SK-N-SH treated with all-trans-retinoic acid at 6 μM for 48 hours (cell line): ENCODE measurements around the gene SLC18A3.

ENCODE experiments used
- ATAC-seq: fragments of 200-7000 bp; cut with Tn5 transposase; 3 replicates; pipeline ENCODE4 v1.9.1; 2020; ENCODE audit warnings: mild to moderate bottlenecking, moderate library complexity
- ARNTL ChIP-seq: fragments of 450-650 bp; formaldehyde crosslinking; IDR thresholded peaks from 2 replicates; pipeline ENCODE4 v1.5.0; 2020; ENCODE audit warnings: low read depth, mild to moderate bottlenecking, moderate library complexity, borderline replicate concordance
- BACH2 ChIP-seq: fragments of 250-450 bp; sonication (Bioruptor Pico); IDR thresholded peaks from 2 replicates; pipeline ENCODE4 v1.9.0; 2021; ENCODE audit warnings: mild to moderate bottlenecking, borderline replicate concordance
- CREB5 ChIP-seq: fragments of 250-450 bp; sonication (Bioruptor Pico); IDR thresholded peaks from 2 replicates; pipeline ENCODE4 v1.5.1; 2020; ENCODE audit warnings: low read depth, mild to moderate bottlenecking, moderate library complexity
- CSDC2 ChIP-seq: fragments of 250-450 bp; sonication (Bioruptor Pico); IDR thresholded peaks from 2 replicates; pipeline ENCODE4 v1.5.0; 2020; ENCODE audit warnings: mild to moderate bottlenecking, moderate library complexity
- CSRNP3 ChIP-seq: fragments of 250-450 bp; sonication (Bioruptor Pico); IDR thresholded peaks from 2 replicates; pipeline ENCODE4 v1.5.1; 2021; ENCODE audit warnings: mild to moderate bottlenecking, moderate library complexity
- ESRRG ChIP-seq: fragments of 250-450 bp; sonication (Bioruptor Pico); IDR thresholded peaks from 2 replicates; pipeline ENCODE4 v1.6.1; 2021; ENCODE audit warnings: mild to moderate bottlenecking
- GLIS3 ChIP-seq: fragments of 250-450 bp; sonication (Bioruptor Pico); IDR thresholded peaks from 2 replicates; pipeline ENCODE4 v1.5.0; 2020; ENCODE audit warnings: mild to moderate bottlenecking, moderate library complexity
- ISL1 ChIP-seq: fragments of 250-450 bp; sonication (Bioruptor Pico); IDR thresholded peaks from 2 replicates; pipeline ENCODE4 v2.1.2; 2022; ENCODE audit warnings: mild to moderate bottlenecking, moderate library complexity
- OSR1 ChIP-seq: fragments of 250-450 bp; sonication (Bioruptor Pico); IDR thresholded peaks from 2 replicates; pipeline ENCODE4 v1.8.0; 2022; ENCODE audit warnings: moderate library complexity, mild to moderate bottlenecking, inconsistent platforms
- PATZ1 ChIP-seq: fragments of 250-450 bp; sonication (Bioruptor Pico); IDR thresholded peaks from 2 replicates; pipeline ENCODE4 v1.8.0; 2020; ENCODE audit warnings: mild to moderate bottlenecking, moderate library complexity, borderline replicate concordance
- POU6F1 ChIP-seq: fragments of 250-450 bp; sonication (Bioruptor Pico); IDR thresholded peaks from 2 replicates; pipeline ENCODE4 v1.8.0; 2021; ENCODE audit warnings: low read depth, mild to moderate bottlenecking, moderate library complexity, borderline replicate concordance
- PPARA ChIP-seq: fragments of 250-450 bp; sonication (Bioruptor Pico); IDR thresholded peaks from 2 replicates; pipeline ENCODE4 v1.5.0; 2020; ENCODE audit warnings: mild to moderate bottlenecking, borderline replicate concordance
- SNAI2 ChIP-seq: fragments of 250-450 bp; sonication (Bioruptor Pico); IDR thresholded peaks from 2 replicates; pipeline ENCODE4 v1.5.0; 2020; ENCODE audit warnings: mild to moderate bottlenecking, moderate library complexity
- TCF4 ChIP-seq: fragments of 250-450 bp; sonication (Bioruptor Pico); IDR thresholded peaks from 2 replicates; pipeline ENCODE4 v1.8.0; 2021; ENCODE audit warnings: mild to moderate bottlenecking, moderate library complexity, borderline replicate concordance
- TOX ChIP-seq: fragments of 250-450 bp; sonication (Bioruptor Pico); IDR thresholded peaks from 2 replicates; pipeline ENCODE4 v1.8.0; 2021; ENCODE audit warnings: mild to moderate bottlenecking, moderate library complexity, borderline replicate concordance
- TSHZ2 ChIP-seq: fragments of 250-450 bp; sonication (Bioruptor Pico); IDR thresholded peaks from 2 replicates; pipeline ENCODE4 v1.5.0; 2020; ENCODE audit warnings: mild to moderate bottlenecking, moderate library complexity
- ZC3H10 ChIP-seq: fragments of 250-450 bp; sonication (Bioruptor Pico); IDR thresholded peaks from 2 replicates; pipeline ENCODE4 v1.5.1; 2021; ENCODE audit warnings: mild to moderate bottlenecking, moderate library complexity
- ZFP3 ChIP-seq: fragments of 250-450 bp; sonication (Bioruptor Pico); IDR thresholded peaks from 2 replicates; pipeline ENCODE4 v1.5.0; 2020; ENCODE audit warnings: mild to moderate bottlenecking, moderate library complexity
- ZNF565 ChIP-seq: fragments of 450-650 bp; formaldehyde crosslinking; conservative IDR thresholded peaks from 2 replicates; pipeline ENCODE4 v1.5.0; 2020; ENCODE audit warnings: low read depth, mild to moderate bottlenecking, moderate library complexity
- ZNF70 ChIP-seq: fragments of 450-650 bp; formaldehyde crosslinking; IDR thresholded peaks from 2 replicates; pipeline ENCODE4 v1.5.0; 2020; ENCODE audit warnings: mild to moderate bottlenecking, moderate library complexity

SLC18A3 gene

GRCh38 chr10:49642311-49642710, 32.2 kb downstream of the SLC18A3 start:
- TF ChIP-seq GLIS3 (no peak), TOX (CRISPR knock-in tag) (no peak), TSHZ2 (CRISPR knock-in tag) (no peak), ESRRG (no peak), TCF4 (no peak), ISL1 (no peak), ARNTL (CRISPR knock-in tag) (no peak)
- no peak for ATAC-seq

- TF ChIP-seq TSHZ2 (CRISPR knock-in tag): no peak
- TF ChIP-seq GLIS3: no peak
- no peak for ATAC-seq
Measured at GRCh38 chr10:49643241-49644034, 33.3 kb downstream of the SLC18A3 start.

- TF ChIP-seq TCF4 (no peak), TSHZ2 (CRISPR knock-in tag) (no peak), OSR1 (CRISPR knock-in tag) (no peak), ESRRG (no peak), ZFP3 (CRISPR knock-in tag) (no peak), ZNF70 (no peak), PPARA (CRISPR knock-in tag) (no peak), ISL1 (no peak), BACH2 (no peak), CSRNP3 (CRISPR knock-in tag) (no peak), CSDC2 (CRISPR knock-in tag) (no peak), ZC3H10 (CRISPR knock-in tag) (no peak), ZNF565 (CRISPR knock-in tag) (no peak), PATZ1 (CRISPR knock-in tag) (no peak), CREB5 (CRISPR knock-in tag) (no peak), GLIS3 (no peak), ARNTL (CRISPR knock-in tag) (no peak), SNAI2 (CRISPR knock-in tag) (no peak), POU6F1 (CRISPR knock-in tag) (no peak)
- ATAC-seq: no peak
Measured at GRCh38 chr10:49644035-49644646, 34.0 kb downstream of the SLC18A3 start.
